HG03469 (cell line): ENCODE measurements around the gene INO80.
"Not testable (repeated sequence)": the region's sequence is repeated elsewhere in the genome, so short reads cannot be mapped to it uniquely, and the experiment has no call there.

Source experiments
- ATAC-seq: cut with Tn5 transposase; IDR thresholded peaks from one replicate; pipeline ENCODE4 v1.9.1; 2021; ENCODE audit warnings: mild to moderate bottlenecking, moderate library complexity, moderate number of reproducible peaks; ENCODE audit not compliant: unreplicated experiment

INO80 gene

DNA sequence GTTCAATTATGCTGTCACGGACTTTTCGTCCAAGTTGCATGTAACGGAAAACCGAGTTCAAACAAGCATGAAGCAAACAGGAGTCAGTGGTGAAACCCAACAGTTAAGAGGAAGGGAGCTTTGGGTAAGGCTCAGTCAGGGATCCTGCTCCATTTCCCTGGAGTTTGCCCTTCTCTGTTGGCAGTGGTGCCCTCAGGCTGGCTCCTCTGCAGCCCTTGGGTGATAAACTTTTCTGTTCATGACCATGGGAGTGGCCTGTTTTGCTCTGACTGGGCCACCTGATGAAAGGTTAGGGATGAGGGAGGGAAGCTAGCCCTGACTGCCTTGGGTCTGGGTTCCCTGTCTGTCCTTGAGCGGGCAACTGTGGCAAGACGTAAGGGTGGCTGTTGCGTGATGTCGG lies 146.7 kb downstream of the INO80 start:
- ATAC-seq = no peak

DNA sequence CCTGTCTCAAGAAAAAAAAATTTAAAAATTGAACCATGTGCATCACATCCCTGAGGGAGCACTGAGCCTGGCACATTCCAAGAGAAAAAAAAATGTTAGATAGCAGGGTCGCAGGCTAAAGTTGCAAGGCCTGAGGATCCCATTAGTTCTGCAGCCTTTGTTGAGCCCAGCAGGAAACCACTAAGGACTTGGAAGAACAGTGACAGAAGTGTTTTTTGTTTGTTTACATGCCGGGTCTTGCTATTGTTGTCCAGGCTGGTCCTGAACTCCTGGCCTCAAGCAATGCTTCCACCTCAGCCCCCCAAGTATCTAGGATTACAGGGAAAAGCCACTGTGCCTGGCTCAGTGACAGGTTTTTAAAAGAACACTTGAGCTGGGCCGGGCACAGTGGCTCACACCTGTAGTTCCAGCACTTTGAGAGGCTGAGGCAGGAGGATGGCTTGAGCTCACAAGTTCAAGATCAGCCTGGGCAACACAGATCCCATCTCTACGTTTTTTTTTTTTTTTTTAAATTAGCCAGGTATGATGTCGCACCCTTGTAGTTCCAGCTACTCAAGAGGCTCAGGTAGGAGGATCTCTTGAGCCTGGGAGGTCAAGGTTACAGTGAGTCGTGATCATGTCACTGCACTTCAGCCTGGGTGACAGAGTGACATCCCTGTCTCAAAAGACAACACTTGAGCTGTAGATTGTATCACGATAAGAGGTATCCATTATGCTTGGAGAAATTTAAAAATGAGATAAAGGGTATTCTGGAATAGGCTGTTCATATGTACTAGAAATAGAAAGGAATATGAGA lies 147.6 kb downstream of the INO80 start:
- ATAC-seq = no peak

DNA sequence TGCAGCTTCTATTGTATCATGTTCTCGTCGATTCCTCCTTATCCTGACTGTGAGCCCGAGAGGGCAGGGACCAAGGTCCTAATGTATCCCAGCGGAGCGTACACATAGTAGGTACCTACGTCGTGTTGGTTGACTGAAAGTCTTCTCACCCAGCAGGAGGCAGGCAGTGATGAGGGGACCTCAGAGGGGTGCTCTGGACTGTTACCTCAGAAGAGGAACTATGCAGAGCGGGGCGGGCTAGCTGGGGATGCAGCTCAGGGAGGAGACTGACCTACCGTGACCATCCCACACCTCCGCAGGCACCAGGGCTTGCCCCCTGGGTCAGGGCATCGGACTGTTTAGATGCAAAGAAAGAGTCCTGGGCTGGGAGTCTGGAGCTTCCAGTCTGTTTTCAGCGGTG lies 151.4 kb downstream of the INO80 start:
- no peak for ATAC-seq

DNA sequence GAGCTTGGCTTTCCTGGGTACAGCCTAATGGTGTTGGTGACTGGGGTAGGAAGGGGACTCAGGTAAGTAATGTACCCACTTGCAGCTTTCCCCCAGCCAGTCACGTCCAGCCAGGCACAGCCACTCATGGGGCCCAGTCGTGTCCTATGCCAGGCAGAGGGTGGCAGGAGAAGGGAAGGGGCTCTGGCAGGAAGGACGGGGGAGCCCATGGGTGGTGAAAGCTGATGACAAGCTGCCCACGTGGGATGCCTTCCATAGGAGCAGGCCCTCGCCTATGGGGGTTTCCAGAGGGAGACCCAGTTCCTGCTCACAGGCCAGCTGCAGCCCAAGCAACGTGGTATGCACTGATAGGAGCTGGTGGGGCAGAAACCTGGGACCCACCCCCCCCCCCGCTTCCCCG lies 152.1 kb downstream of the INO80 start:
- ATAC-seq = no peak

DNA sequence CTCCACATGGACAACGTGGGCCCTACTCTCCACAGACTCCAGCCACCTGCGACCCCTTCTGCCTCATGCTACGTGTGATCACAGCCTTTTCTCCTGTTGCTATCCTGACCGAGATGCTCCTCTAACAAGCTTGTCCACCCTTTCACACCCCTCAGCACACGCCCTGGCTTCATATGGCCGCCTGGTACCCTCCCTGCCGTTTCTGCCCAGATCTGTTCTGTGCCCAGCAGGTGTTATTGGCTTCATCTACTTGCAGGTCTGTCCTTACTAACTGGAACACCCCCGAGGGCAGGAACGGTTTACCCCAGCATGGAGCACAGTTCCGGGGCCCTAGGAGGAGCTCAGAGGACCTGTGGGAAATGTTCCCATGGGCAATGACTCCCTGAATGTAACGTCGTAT lies 152.9 kb downstream of the INO80 start:
- no peak for ATAC-seq

DNA sequence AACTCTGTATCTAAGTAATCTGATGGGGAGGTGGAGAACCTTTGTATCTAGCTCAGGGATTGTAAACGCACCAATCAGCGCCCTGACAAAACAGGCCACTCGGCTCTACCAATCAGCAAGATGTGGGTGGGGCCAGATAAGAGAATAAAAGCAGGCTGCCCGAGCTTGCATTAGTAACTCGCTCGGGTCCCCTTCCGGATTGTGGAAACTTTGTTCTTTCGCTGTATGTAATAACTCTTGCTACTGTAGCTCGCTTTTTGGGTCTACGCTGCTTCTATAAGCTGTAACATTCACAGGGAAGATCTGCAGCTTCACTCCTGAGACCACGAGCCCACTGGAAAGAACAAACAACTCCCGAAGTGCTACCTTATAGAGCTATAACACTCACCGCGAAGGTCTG lies 153.8 kb downstream of the INO80 start:
- not testable (repeated sequence) for ATAC-seq

DNA sequence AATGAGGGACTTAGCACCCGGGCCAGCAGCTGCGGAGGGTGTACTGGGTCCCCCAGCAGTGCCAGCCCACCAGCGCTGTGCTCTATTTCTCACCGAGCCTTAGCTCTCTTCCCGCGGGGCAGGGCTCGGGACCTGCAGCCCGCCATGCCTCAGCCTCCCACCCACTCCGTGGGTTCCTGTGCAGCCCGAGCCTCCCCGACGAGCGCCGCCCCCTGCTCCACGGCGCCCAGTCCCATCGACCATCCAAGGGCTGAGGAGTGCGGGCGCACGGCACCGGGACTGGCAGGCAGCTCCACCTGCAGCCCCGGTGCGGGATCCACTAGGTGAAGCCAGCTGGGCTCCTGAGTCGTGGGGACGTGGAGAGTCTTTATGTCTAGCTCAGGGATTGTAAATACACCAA lies 154.3 kb downstream of the INO80 start:
- not testable (repeated sequence) for ATAC-seq

DNA sequence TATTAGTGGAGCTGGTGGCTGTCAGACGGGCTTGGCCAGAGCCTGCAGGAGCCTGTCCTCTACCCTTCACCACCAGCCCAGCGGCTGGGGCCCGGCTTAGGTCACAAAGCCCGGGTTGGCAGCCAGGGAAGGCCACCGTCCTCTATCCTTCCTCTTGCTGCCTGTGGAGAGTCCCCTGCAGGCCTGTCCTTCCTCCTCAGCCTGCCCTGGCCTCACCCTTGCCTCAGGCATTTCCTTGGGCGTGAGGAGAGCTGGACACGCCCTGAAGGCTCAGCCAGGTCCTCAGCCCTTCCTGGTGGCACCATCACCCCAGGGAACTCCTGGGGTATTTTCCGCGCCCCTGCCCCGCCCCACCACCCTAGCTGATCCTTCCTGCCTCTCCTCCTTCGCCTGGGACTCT lies 155.2 kb downstream of the INO80 start:
- ATAC-seq = no peak

DNA sequence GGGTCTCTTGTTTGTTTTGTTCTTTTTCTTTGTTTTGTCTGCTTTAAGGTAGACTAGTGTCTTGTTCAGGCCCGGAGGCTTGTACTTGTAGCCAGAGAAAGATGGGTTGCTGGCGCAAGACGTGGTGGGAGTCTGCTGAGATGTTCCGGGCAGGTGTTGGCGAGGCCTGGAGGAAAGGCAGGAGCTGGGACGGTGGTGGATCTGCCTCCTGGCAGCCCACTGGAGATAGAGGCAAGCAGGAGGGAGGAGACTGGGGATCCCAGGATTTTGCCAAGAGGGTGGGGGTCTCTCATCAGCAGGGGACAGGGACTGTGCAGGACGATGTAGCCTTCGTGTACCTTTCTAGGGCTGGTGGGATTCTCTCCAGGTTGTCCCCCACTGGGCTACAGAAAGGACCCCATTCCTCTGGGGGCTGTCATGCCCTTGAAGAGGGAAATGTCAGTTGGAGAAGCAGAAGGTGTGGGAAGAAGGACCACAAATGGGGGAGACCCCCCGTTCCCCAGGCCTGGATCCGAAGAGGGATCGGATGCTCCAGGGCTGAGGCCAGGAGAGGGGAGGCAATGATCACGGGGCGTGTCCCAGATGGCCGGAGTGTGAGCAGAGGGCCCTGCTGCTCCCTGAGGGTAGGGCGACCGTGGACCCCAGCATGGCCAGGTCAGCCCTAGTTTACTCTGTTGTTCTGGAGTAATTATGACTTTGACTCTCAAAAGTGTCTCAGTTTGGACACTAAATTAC lies 155.8 kb downstream of the INO80 start:
- no peak for ATAC-seq

DNA sequence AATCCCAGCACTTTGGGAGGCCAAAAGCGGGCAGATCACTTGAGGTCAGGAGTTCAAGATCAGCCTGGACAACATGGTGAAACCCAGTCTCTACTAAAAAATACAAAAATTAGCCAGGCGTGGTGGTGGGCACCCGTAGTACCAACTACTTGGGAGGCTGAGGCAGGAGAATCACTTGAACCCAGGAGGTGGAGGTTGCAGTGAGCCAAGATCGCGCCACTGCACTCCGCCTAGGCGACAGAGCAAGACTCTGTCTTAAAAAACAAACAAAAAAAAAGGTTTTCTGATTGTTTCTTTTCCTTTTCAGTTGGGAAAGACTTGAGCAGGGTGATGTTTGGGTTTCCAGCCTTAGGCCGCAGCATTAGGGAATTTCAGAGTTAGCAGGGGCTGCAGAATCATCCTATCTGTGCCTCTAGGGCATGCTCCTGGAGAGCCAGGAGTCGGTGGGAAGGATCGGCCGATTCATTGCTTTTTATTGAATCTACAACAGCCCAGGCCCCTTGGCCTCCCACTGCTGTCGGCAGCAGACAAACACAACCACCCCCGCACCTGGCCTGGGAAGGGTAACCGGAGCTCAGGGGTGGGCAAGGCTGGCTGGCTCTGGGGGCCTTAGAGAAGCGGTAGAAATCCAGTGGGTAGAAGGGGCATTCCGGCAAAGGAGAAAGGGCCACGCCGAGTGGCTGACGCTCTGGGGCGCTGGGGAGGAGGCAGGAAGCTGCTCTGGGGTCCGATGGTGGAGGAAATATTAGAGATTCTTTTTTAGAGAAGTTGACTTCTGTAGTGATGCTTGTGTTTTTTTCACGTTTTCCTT lies 156.5 kb downstream of the INO80 start:
- ATAC-seq = no peak

DNA sequence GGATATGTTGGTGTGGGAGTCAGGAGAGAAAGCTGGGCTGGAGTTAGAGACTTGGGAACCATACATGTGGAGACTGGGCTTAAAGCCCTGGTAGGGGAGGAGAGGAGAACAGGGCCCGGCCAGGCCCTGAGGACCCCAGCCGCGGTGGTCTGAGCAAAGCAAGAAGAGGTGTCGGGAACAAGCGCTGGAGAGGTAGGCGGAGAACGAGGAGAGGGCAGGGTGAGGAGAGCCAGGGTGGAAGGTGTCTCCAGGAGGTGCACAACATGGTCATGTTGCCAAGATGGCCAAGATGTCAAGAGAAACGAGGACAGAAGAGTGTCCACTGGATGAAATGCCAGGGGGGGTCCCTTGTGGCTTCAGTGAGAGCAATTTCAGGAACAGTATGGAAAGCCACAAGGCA lies 157.4 kb downstream of the INO80 start:
- no peak for ATAC-seq

DNA sequence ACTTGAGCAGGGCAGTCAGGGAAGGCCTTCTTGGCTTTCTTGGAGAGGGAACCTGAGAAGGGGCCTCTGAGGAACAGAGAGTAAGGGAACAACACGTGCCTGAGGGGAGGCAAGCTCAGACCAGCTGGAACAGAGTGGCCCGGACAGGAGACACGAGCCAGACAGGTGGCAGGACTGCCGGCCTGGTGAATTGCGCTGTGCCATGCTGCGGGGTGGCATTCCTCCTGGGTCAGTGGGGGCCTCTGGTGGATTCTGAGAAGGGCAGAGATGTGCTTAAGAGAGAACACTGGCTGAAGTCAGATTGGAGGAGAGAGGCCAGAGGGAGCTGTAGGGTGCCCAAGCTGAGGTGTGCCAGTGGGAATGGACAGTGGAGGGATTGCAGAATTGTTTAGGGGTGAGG lies 157.9 kb downstream of the INO80 start:
- ATAC-seq = no peak

DNA sequence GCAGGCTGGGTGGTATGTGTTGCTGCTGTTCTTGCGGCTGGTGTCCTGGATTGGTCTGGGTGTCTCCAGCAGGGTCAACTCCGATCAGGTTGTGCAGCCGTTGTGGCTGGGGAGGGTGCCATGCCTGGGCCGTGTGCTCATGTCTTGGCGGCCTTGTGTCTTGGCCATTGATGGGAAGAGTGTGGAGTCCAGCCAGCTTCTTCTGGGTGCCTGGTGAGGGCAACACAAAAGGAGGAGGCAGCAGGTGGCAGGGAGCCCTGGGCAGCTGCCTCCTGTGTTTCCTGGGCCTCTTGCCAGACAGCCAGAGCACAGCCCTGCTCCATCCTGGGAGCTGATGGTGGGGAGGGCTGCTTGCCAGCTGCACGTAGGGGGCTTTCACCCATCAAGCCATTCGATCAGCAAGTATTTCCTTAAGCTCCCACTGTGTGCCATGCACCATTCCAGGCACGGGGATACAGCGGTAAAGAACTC lies 158.5 kb downstream of the INO80 start:
- no peak for ATAC-seq

DNA sequence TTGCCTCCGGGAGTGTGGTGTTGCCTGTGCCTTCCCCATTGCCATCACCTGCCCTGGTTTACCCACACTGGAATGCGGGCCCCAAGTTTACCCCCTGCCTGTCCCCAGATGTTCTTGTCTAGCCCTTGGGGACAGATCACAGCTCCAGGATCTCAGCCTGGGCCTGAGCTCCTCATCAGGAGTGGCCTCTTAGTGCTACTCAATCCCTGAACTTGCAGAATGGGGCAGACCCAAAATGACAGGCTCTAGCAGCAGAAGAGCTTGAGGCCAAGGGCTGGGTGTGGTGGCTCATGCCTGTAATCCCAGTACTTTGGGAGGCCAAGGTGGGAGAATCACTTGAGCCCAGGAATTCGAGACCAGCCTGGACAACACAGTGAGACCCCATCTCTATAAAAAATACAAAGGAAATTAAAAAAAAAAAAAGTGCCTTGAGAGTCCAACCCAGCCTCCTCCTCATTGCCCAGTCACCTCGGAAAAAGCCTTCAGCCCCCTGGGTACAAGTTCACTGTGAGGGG lies 159.0 kb downstream of the INO80 start:
- no peak for ATAC-seq

DNA sequence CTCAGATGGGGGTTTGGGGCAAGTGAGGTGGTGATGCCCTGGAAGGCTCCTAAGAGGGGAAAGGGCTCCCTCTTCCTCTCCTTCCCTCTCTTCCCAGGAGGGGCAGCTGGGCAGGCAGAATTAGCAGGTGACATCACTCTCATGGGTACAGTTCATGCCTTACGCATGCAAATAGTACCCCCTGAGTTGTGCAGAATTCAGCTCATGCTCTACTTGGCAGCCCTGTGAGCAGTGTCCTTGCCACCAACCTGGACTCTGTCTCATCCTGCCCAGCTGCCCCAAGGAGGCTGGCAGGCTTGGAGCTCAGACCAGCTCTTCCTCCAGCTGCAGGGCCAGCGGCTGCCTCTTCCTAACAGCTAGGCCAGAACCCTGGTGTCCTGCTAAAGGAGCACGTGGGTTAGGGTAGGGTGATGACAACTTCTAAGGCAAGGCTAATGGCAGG lies 159.5 kb downstream of the INO80 start:
- no peak for ATAC-seq

DNA sequence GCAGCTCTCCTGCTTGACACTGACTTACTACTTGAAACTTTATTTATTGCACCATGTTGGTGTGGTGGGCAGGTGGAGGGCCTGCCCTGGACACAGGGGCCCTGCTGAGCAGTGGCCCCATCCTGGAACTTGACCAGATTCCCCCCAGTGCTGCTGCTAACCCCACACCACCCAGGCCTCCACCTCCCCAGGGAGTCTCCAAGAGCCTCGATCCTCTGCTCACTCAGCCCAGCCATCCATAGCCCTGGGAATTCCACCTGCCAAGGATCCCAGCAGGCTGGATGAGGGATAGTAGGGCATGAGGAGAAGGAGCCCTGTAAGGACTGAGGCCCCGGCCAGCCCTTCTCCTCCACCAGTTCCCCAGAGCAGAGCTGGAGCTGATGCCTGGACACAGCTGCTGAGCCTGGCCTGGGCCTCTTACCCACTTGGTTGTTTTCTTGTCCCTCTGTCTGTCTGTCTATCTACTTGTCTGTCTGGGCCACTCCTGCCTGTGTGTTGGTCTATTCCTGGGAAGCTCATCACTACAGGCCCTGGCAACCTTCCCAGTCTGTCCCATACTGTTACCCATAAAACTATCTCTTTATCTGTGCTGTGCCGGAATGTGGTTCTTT lies 160.0 kb downstream of the INO80 start:
- no peak for ATAC-seq

DNA sequence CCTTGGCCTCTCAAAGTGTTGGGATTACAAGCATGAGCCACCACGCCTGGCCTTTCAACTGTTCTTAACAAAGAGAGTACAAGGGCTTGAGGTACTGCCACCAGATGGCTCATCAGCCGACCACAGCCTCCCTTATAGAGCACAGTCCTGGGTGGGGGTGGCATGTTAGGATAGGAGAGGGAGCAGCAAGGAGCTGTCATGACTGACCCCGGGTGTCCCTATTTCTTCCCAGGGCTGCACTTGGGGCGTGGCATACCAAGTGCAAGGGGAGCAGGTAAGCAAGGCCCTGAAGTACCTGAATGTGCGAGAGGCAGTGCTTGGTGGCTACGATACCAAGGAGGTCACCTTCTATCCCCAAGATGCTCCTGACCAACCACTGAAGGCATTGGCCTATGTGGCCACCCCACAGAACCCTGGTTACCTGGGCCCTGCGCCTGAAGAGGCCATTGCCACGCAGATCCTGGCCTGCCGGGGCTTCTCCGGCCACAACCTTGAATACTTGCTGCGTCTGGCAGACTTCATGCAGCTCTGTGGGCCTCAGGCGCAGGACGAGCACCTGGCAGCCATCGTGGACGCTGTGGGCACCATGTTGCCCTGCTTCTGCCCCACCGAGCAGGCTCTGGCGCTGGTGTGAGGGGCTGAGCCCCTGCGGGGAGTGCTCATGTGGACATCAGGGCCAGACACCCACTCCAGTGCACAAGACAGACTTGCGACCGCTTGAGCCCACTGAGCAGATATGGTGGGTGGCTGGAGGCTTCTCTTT lies 160.8 kb downstream of the INO80 start:
- no peak for ATAC-seq

DNA sequence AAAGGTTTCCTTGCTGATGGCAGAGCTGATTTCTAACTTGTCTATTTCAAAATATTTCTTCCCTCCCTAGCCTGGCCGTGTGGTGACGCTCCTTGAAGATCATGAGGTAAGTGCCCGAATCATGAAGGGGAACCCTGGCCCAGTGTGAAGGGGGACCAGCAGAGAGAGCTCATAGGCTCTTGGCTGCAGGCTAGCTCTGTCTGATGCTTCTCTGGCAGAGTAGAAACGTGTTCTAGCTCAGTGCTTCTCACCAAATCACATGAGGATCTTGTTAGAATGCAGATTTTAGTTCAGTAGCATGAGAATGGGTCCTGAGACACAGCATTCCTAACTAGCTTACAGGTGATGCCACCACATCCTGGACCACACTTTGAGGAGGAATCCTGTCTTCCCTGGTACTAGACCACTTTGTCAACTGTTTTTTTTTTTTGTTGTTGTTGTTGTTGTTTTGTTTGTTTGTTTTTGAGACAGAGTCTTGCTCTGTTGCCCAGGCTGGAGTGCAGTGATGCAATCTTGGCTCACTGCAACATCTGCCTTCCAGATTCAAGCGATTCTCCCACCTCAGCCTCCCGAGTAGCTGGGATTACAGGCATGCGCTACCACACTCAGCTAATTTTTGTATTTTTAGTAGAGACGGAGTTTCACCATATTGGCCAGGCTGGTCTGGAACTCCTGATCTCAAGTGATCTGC lies 161.8 kb downstream of the INO80 start:
- not testable (repeated sequence) for ATAC-seq

DNA sequence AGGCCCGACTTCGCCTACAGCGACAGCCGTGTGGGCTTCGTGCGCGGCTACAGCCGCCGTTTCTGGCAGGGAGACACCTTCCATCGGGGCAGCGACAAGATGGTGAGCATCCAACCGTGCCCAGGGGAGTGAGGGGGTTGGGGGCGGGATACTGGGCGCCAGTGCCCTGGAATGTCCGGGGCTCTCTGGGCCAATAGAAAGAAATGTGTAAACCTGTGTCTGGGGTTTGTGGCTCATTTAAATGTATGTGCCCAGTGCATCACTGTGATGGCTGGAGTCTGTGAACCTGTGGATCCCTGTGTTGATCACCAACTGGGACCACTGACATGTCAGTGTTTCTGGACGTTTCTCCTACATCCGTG lies 162.4 kb downstream of the INO80 start:
- ATAC-seq = no peak
